Uterus (tissue), 4 donors: ENCODE data around the gene ADCY9. TPM values are rescaled to one million over a fixed set of nuclear protein-coding genes. Genes with fewer than 3 reads are reported as not detected.
A peak's percentile ranks its signal among the peaks of the same experiment; 100 is the strongest.

ENCODE experiments used
- DNase-seq, 2 donors: peaks; one replicate each; pipeline ENCODE4 v3.0.0-alpha.2; 2019 to 2020
- H3K27ac ChIP-seq, 2 donors: fragments of 200-600 bp; sonication (generic); 1 replicate in 1 of 2; 2 replicates in 1 of 2; pipeline ENCODE4 v1.5.1; 2016 to 2018
- H3K27me3 ChIP-seq, 2 donors: fragments of 200-600 bp; sonication (generic); one replicate each; pipeline ENCODE4 v1.5.1; 2018 to 2019; ENCODE audit warnings: control low read depth in 1 of 2
- H3K36me3 ChIP-seq, 2 donors: fragments of 200-600 bp; sonication (generic); one replicate each; pipeline ENCODE4 v1.5.1; 2019; ENCODE audit warnings: control low read depth in 1 of 2
- H3K4me1 ChIP-seq, 2 donors: fragments of 200-600 bp; sonication (generic); one replicate each; pipeline ENCODE4 v1.5.1; 2018 to 2019; ENCODE audit warnings: control low read depth in 1 of 2
- H3K4me3 ChIP-seq, 2 donors: fragments of 200-600 bp; sonication (generic); 1 replicate in 1 of 2; 2 replicates in 1 of 2; pipeline ENCODE4 v1.5.1; 2018 to 2019; ENCODE audit warnings: mild to moderate bottlenecking in 1 of 2
- H3K9me3 ChIP-seq, 2 donors: fragments of 200-600 bp; sonication (generic); one replicate each; pipeline ENCODE4 v1.5.1; 2019; ENCODE audit warnings: control low read depth in 1 of 2
- POLR2A ChIP-seq, 2 donors: fragments of 450-650 bp; IDR thresholded peaks; one replicate each; pipeline ENCODE4 v1.6.1; 2016; ENCODE audit warnings: antibody characterized with exemption in 2 of 2, mild to moderate bottlenecking in 1 of 2, moderate library complexity in 1 of 2
- intact Hi-C: fragments of 100-400 bp; cut with DNase I; formaldehyde crosslinking; loops from one replicate; pipeline ENCODE4 v1.15.1; 2023; ENCODE audit warnings: low total_unique reads
- total RNA-seq, 4 donors: library from RNA; depleted of rRNA in 3 of 4; stranded (reverse); fragments of >200 nt in 3 of 4; gene quantifications; one replicate each; pipeline versions ENCODE4 v1.1.0 to v1.2.4, GENCODE V29; 2014 to 2023
- TF ChIP-seq, protein P1 (sequence below), 4 experiments: fragments of 200-600 bp in 2 of 4; fragments of 450-650 bp in 2 of 4; sonication (generic) in 2 of 4; IDR thresholded peaks; one replicate each; pipeline ENCODE4 v1.5.1; 2016 to 2019; ENCODE audit warnings: antibody characterized with exemption in 4 of 4, mild to moderate bottlenecking in 2 of 4, moderate library complexity in 1 of 4
- donor health status: DM: yes; HTN: yes; CAD: no.

The ADCY9 gene
- total RNA-seq, 4 donors from 2014 or later, result 2.8 to 34.7 (median 20.2) TPM

GRCh38 chr16:4004206-4004605 lies 112.0 kb downstream of the ADCY9 start:
- Histone ChIP-seq H3K4me1 (peaks cover 0 to 3% of the 10 kb centered on the region in 2 donors), H3K27me3 (no peaks in the 10 kb centered on the region), H3K9me3 (no peaks in the 10 kb centered on the region), H3K4me3 (no peak overlapping the region), H3K36me3 (no peaks in the 10 kb centered on the region), H3K27ac (no peak overlapping the region)
- DNase-seq, result no peak
- TF ChIP-seq, protein P1, sequence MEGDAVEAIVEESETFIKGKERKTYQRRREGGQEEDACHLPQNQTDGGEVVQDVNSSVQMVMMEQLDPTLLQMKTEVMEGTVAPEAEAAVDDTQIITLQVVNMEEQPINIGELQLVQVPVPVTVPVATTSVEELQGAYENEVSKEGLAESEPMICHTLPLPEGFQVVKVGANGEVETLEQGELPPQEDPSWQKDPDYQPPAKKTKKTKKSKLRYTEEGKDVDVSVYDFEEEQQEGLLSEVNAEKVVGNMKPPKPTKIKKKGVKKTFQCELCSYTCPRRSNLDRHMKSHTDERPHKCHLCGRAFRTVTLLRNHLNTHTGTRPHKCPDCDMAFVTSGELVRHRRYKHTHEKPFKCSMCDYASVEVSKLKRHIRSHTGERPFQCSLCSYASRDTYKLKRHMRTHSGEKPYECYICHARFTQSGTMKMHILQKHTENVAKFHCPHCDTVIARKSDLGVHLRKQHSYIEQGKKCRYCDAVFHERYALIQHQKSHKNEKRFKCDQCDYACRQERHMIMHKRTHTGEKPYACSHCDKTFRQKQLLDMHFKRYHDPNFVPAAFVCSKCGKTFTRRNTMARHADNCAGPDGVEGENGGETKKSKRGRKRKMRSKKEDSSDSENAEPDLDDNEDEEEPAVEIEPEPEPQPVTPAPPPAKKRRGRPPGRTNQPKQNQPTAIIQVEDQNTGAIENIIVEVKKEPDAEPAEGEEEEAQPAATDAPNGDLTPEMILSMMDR (IDR thresholded peaks at IDR 0.05), result no peak
- TF ChIP-seq POLR2A (IDR thresholded peaks at IDR 0.05), result no peak
- intact Hi-C loops, result no loop called here

DNA sequence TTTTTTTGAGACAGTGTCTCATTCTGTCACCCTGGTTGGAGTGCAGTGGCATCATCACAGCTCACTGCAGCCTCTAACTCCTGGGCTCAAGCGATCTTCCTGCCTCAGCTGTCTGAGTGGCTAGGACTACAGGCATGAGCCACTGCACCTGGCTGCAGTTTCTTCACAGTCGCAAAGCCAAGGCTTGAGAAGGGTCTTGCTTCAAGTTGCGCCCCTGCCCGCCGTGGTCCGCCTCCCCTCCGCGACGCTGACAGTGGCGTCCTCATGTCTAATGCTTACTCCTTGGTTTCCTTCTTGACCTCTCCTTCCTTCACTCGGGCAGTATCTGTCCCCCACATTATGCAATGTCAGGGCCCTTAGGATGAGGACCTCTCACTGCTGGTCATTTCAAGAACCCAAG lies 112.7 kb downstream of the ADCY9 start:
- no peaks in the 10 kb centered on the region for H3K9me3 ChIP-seq
- H3K36me3 ChIP-seq, result no peaks in the 10 kb centered on the region
- no peak overlapping the region for H3K4me3 ChIP-seq
- H3K4me1 ChIP-seq, result peaks cover 0 to 6% of the 10 kb centered on the region in 2 donors
- no peaks in the 10 kb centered on the region for H3K27me3 ChIP-seq
- TF ChIP-seq POLR2A (IDR thresholded peaks at IDR 0.05), result no peak
- TF ChIP-seq, protein P1 (IDR thresholded peaks at IDR 0.05), result no peak
- intact Hi-C loops, result no loop called here
- DNase-seq, result no peak
- H3K27ac ChIP-seq, result no peak overlapping the region

GRCh38 chr16:4003166-4003565 lies 113.1 kb downstream of the ADCY9 start:
- Histone ChIP-seq H3K27ac (no peak overlapping the region), H3K9me3 (no peaks in the 10 kb centered on the region), H3K27me3 (no peaks in the 10 kb centered on the region), H3K4me3 (no peak overlapping the region), H3K4me1 (peaks cover 0 to 6% of the 10 kb centered on the region in 2 donors), H3K36me3 (no peaks in the 10 kb centered on the region)
- no peak for DNase-seq
- intact Hi-C loops, result no loop called here
- TF ChIP-seq POLR2A (IDR thresholded peaks at IDR 0.05), result no peak
- TF ChIP-seq, protein P1 (IDR thresholded peaks at IDR 0.05), result no peak

GRCh38 chr16:4002121-4002520 lies 114.1 kb downstream of the ADCY9 start:
- Histone ChIP-seq H3K9me3 (no peaks in the 10 kb centered on the region), H3K36me3 (no peaks in the 10 kb centered on the region), H3K27ac (no peak overlapping the region), H3K27me3 (no peaks in the 10 kb centered on the region), H3K4me1 (peaks cover 0 to 6% of the 10 kb centered on the region in 2 donors), H3K4me3 (no peak overlapping the region)
- DNase-seq, result no peak
- TF ChIP-seq POLR2A (IDR thresholded peaks at IDR 0.05), result no peak
- TF ChIP-seq, protein P1 (IDR thresholded peaks at IDR 0.05), result no peak
- intact Hi-C loops, result no loop called here

DNA sequence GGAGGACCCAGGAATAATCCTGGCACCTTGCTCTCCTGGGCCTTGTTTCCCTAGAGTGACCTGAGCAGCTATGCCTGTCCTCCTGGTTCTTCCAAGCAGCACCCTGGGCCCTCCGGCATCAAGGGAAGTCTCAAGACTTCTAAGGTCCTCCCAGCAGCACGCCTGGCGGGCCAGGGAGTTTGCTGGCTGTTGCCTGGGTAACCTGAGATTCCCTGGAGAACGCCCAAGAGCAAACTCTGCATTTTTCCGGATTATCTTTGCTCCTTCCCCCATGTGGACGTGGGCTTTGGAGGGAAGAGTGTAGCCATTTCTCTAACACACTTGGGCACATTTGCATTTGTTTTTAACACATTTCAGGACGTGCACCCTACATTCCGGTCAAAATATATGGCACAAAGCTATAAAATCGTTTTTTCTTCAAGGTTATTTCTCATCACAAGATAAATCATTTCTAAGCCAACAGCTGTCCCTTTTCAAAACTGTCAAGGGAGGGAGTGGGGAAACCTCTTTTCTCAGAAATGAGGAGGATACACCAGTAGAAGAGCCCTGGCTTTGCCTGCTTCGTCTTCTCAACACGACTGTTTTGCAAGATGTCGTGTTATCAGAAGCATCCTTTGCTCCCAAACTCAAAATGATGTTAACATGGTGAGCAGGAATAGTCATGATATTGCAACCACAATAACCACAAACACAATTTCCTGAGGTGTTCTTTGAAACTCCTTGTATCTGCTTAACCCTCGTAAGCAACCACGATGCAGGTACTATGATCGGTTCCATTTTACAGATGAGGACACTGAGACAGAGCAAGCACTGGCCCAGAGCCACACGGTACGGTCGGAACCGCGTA lies 116.5 kb downstream of the ADCY9 start:
- TF ChIP-seq POLR2A (IDR thresholded peaks at IDR 0.05), result no peak
- TF ChIP-seq, protein P1 (IDR thresholded peaks at IDR 0.05), result no peak
- peaks cover 0 to 6% of the 10 kb centered on the region in 2 donors for H3K4me1 ChIP-seq
- intact Hi-C loops, result no loop called here
- H3K27ac ChIP-seq, result peak overlapping the region; percentile 76 to 80
- H3K36me3 ChIP-seq, result no peaks in the 10 kb centered on the region
- DNase-seq, result peak; percentile 81 to 84
- no peak overlapping the region for H3K4me3 ChIP-seq
- no peaks in the 10 kb centered on the region for H3K9me3 ChIP-seq
- H3K27me3 ChIP-seq, result no peaks in the 10 kb centered on the region
